T-helper 2 cell treated with Interferon-gamma antibody and Interleukin-4, amounts not matched to agents 100 ng/mL and 5 ng/mL, for 36 hours (primary cell): ENCODE measurements around the gene CYP2J2. TPM values are rescaled to one million over a fixed set of nuclear protein-coding genes. Genes with fewer than 3 reads are reported as not detected.
"Not testable (repeated sequence)": the region's sequence is repeated elsewhere in the genome, so short reads cannot be mapped to it uniquely, and the experiment has no call there.

ENCODE experiments used
- intact Hi-C: fragments of 100-400 bp; cut with micrococcal nuclease; formaldehyde crosslinking; loops from one replicate; pipeline ENCODE4 v1.15.1; 2023
- total RNA-seq: library from RNA; stranded (reverse); gene quantifications from 2 replicates; pipeline ENCODE4 v1.2.3, GENCODE V29; 2022

The CYP2J2 gene
- total RNA-seq, 1 donor from 2014 or later, result 1.0 TPM

DNA sequence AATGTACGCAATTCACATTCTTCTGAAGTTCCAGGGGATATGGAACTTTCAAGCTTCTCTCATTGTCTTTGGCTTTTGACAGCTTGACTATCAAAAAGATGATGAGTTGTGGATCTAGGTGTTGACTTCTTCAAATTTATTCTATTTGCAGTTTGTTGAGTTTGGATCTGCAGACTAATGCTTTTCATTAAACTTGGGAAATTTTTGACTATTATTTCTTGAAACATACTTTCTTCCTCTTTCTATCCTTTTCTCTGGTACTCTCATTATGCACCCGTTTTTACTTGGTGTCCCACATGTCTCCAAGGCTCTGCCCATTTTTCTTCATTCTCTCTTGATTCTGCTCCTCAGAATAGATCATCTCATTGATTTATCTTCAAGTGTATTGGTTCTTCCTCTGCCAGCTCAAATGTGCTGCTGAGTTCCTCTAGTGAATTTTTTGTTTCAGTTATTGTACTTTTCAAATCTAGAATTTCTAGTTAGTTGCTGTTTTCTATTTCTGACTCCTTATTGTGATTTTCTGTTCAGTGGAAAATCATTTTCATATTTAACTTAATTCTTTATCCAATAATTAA, 49.4 kb downstream of the CYP2J2 start:
- intact Hi-C loops, result no loop called here

DNA sequence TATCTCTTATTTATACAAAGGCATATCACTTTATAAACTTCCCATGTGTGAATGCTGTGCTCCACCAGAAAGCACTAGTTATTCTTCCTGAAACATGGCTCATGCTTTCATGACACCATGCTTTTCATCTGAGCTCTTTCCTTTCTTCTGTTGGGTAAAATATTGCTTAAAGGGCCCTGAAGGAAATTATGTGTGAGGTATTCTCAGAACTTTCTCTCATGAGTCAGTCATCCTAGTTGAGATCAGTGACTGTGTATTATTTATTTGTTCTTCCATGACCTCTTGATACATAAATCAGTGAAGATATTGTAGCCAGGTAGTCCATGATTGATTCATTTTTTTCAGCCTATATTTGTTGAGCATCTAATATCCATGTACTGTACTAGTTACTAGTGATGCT, 54.8 kb downstream of the CYP2J2 start:
- intact Hi-C loops, result no loop called here

DNA sequence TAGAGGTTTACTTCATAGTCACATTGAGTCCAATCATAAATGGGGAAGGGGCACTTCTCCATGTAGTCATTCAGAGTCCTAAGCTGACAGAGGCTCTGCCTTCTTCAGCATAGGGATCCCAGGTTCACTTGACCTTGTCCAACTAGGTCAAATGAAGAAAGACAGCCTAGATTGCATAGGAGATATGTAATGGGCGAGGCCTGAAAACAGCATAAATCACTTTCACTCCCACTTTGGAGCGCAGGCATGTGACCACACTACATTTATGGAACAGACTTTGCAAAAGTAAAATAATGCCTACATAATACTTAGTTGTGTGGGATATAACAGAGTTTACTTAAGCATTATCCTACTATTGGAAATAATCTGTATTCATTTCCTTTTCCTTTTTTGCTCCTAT, 60.1 kb downstream of the CYP2J2 start:
- intact Hi-C loops, result no loop called here

GRCh38 chr1:59857679-59858354, 68.8 kb downstream of the CYP2J2 start:
- intact Hi-C loops, result no loop called here

DNA sequence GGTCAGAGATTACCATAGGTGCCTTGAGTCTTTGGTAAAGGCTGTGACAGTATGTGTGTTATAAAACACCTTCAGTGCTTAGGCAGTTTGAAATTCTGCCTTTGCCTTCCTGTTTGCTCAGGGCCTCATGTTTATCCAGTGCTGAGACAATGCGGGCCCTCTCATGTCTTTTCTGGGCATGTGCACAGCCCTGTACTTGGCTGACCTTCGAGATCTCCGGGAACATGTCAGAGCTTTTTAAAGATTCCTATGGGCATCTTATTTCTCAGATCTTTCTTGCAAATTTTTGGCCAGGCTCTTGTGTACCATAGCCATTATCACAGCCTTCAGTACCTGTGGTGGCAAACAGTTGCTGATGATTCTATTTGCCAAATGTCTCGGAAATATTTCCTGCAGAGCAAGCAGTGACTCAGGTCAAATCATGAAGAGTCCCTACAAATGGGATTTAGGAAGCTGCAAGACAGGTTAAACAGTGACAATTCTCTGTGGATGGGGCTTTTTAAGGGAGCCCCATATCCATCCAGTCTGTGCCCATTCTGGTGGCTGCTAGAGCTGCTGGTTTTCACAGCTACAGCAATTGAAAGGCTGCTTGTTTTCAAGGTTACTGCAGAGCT, 69.7 kb downstream of the CYP2J2 start:
- intact Hi-C loops, result no loop called here

DNA sequence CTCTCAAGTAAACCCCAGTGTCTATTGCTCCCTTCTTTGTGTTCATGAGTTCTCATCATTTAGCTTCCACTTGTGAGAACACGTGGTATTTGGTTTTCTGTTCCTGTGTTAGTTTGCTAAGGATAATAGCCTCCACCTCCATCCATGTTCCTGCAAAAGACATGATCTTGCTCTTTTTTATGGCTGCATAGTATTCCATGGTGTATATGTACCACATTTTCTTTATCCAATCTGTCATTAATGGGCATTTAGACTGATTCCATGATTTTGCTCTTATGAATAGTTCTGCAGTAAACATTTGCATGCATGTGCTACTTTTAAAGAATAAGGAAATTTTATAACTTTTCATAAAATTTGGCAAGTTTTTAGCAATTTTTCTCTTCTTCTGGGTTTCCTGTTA, 71.3 kb downstream of the CYP2J2 start:
- intact Hi-C loops, result not testable (repeated sequence)

DNA sequence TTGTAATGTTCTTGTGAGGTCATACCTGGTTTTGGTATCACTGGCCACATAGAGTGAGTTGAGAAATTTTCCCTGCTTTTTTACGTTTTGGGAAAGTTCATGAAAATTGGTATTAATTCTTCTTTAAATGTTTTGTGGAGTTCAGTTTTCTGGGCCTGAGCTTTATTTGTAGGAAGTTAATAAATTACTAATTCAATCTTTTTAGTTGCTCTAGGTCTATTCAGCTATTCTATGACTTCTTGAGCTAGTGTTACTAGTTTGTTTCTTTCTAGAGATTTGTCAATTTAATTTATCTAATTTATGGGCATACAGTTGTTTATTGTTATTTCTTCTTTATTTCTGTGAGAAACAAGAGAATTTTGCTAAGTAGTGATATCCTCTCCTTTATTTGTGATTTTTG, 74.5 kb downstream of the CYP2J2 start:
- intact Hi-C loops, result no loop called here

- intact Hi-C loops, result no loop called here
These were observed 79.7 kb downstream of the CYP2J2 start for GRCh38 chr1:59846895-59847282.

DNA sequence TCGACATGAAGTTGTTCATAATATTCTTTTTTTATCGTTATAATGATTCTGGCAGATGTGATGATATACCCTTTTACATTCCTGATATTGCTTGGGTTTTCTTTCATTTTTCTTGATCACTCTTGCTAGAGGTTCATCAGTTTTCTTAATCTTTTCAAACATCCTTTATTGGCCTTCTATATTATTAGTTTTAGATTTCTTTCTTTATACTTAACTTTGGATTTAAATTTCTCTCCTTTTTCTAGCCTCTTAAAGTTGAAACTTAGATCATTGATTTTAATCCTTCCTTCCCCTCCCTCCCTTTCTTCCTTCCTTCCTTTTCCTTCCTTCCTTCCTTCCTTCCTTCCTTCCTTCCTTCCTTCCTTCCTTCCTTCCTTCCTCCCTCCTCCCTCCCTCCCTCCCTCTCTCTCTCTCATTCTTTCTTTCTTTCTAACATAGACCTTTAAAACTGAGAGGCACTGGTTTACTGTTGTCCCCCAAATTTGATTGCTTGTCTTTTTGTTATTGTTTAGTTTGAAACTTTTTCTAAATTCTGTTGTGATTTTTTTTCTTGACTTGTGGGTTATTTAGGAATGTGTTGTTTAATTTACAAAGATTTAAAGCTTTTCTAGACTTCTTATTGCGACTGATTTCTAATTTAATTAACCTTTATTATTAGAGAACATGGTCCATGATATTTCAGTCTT, 80.2 kb downstream of the CYP2J2 start:
- intact Hi-C loops, result no loop called here

- intact Hi-C loops, result no loop called here
These were observed 81.5 kb downstream of the CYP2J2 start for GRCh38 chr1:59845091-59845490.

Other genes with a start within 250 kb of the CYP2J2 start
- gene HOOK1, start 111.8 kb downstream of the CYP2J2 start, total RNA-seq, result 1.9 and 2.2 TPM in 2 replicates
- not detected in 2 replicates for gene C1orf87, start 147.0 kb upstream of the CYP2J2 start, total RNA-seq